Measurements from ENCODE around the gene GP9.
"Not testable (repeated sequence)": the region's sequence is repeated elsewhere in the genome, so short reads cannot be mapped to it uniquely, and the experiment has no call there.

The GP9 gene

GRCh38 chr3:129063841-129064482 lies 3.4 kb downstream of the GP9 start:
- no peak for TF ChIP-seq CTCF (conservative IDR thresholded peaks at IDR 0.05; ENCODE audit: low read depth, low read length)
- no peak for DNase-seq (ENCODE audit: low read depth)
- H3K4me3 ChIP-seq (ENCODE audit: low read depth, low read length), result no peak overlapping the region

- H3K4me3 ChIP-seq (ENCODE audit: low read depth, low read length), result no peak overlapping the region
- no peak for TF ChIP-seq CTCF (conservative IDR thresholded peaks at IDR 0.05; ENCODE audit: low read depth, low read length)
- no peak for DNase-seq (ENCODE audit: low read depth)
Measured at GRCh38 chr3:129065016-129065719, 4.6 kb downstream of the GP9 start.

- no peak for TF ChIP-seq CTCF (conservative IDR thresholded peaks at IDR 0.05; ENCODE audit: low read depth, low read length)
Measured at GRCh38 chr3:129065720-129066073, 5.1 kb downstream of the GP9 start.

DNA sequence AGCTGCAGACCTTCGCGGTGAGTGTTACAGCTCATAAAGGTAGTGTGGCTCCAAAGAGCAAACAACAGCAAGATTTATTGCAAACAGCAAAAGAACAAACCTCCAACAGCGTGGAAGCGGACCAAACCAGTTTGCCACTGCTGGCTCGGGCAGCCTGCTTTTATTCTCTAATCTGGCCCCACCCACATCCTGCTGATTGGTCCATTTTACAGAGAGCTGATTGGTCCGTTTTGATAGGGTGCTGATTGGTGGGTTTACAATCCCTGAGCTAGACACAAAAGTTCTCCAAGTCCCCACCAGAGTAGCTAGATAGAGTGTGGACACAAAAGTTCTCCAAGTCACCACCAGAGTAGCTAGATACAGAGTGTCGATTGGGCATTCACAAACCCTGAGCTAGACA lies 7.1 kb downstream of the GP9 start:
- not testable (repeated sequence) for DNase-seq (ENCODE audit: low read depth); H3K4me3 ChIP-seq (ENCODE audit: low read depth, low read length)

More at GRCh38 chr3:129065720-129066073, 5.1 kb downstream of the GP9 start:
- DNase-seq (ENCODE audit: low read depth), result no peak
- H3K4me3 ChIP-seq (ENCODE audit: low read depth, low read length), result no peak overlapping the region

GRCh38 chr3:129068291-129068886 lies 7.8 kb downstream of the GP9 start:
- DNase-seq (ENCODE audit: low read depth), result peak; percentile 21
- H3K4me3 ChIP-seq (ENCODE audit: low read depth, low read length), result peak overlapping the region; percentile 54
- TF ChIP-seq CTCF (conservative IDR thresholded peaks at IDR 0.05; ENCODE audit: low read depth, low read length), result no peak

- H3K4me3 ChIP-seq (ENCODE audit: low read depth, low read length), result not testable (repeated sequence)
Measured at GRCh38 chr3:129069313-129070085, 8.9 kb downstream of the GP9 start.

DNA sequence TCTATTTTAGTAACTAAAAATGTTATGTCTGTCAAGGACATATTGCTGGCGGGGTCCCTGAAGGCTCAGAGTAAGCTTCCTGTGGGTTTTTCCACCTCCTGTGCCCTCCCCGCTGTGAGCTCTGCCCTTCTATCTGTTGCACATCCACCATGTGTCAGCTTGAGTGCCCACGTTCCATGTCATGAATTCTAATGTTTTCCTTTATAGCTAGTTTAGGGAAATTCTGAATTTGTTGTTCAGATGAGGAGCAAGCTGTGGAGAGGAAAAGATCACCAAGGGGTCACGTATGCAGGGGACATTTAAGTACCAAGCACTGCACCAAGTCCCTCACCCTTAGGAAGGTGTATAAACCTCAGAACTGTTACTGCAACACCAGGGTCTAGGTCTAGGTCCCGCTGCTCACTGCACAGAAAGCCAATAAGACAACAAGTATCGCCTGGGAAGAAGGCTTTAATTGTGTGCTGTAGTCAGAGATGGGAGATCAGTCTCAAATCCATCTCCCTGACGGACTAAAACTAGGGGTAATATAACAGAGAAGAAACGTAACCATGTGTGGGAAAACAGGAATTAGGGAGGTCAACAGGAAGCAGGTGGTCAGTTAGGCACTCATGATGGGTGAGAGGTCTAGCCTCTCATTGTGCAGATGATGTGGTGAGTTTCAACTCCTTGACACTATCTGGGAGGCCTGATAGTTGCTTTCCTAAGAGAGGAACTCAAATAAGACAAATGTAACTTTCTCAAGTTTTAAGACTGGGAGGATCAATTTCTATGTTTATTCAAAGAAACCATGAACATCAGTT lies 9.7 kb downstream of the GP9 start:
- TF ChIP-seq CTCF (conservative IDR thresholded peaks at IDR 0.05; ENCODE audit: low read depth, low read length), result no peak
- H3K4me3 ChIP-seq (ENCODE audit: low read depth, low read length), result no peak overlapping the region
- no peak for DNase-seq (ENCODE audit: low read depth)

More at GRCh38 chr3:129069313-129070085, 8.9 kb downstream of the GP9 start:
- DNase-seq (ENCODE audit: low read depth), result not testable (repeated sequence)
